HepG2 (cell line): ENCODE measurements around the gene DTWD2. TPM values are rescaled to one million over a fixed set of nuclear protein-coding genes. Genes with fewer than 3 reads are reported as not detected.

Experiments used
- ATAC-seq: fragments of 200-7000 bp; cut with Tn5 transposase; 3 replicates; pipeline ENCODE4 v1.9.1; 2020; ENCODE audit warnings: mild to moderate bottlenecking, moderate library complexity
- BruUV-seq: library from RNA; stranded (reverse); fragments of 400-500 nt; replicated peaks from 2 replicates; lab custom pipeline; 2021; lab: Mats Ljungman, UMichigan
- CTCF ChIA-PET: fragments of 300-600 bp; formaldehyde crosslinking; extraction: SDS; loops from one replicate; lab custom pipeline; 2021; ENCODE audit warnings: low total read pairs, inconsistent platforms, low intra/inter-chr PET ratio; lab: Yijun Ruan, JAX
- POLR2A ChIA-PET: fragments of 350-600 bp; sonication (Branson Sonifier 250); formaldehyde crosslinking; loops from one replicate; lab custom pipeline; 2020; ENCODE audit warnings: antibody characterized with exemption, inconsistent platforms; lab: Yijun Ruan, JAX
- DNase-seq: peaks from one replicate; pipeline ENCODE4 v3.0.0-alpha.2; 2015; ENCODE audit warnings: low spot score
- FAIRE-seq: peaks from 3 replicates; lab custom pipeline; 2011; peaks lifted over from hg19 to GRCh38; lab: Jason Lieb, UNC
- H2AFZ ChIP-seq: one replicate; pipeline ENCODE4 v1.6.1; 2011; ENCODE audit warnings: low read length, inconsistent platforms
- H3K27ac ChIP-seq: fragments of 300-600 bp; 3 replicates; pipeline ENCODE4 v1.8.0; 2011; ENCODE audit warnings: mixed run types, mild to moderate bottlenecking, mixed read lengths, low read length, inconsistent platforms; ENCODE audit not compliant: insufficient read depth; ENCODE audit errors: extremely low read length
- H3K27me3 ChIP-seq, 2 experiments: fragments of 200-600 bp in 1 of 2; 2 replicates in 1 of 2; 3 replicates in 1 of 2; pipeline versions ENCODE4 v1.6.0 to v1.8.0; 2011; ENCODE audit warnings: low read length in 2 of 2, mild to moderate bottlenecking in 2 of 2, moderate library complexity in 2 of 2, inconsistent platforms in 1 of 2; ENCODE audit not compliant: insufficient read depth in 2 of 2, control insufficient read depth in 1 of 2
- H3K36me3 ChIP-seq, 2 experiments: fragments of 200-600 bp in 1 of 2; replicated peaks in 1 of 2; 2 replicates in 1 of 2; 3 replicates in 1 of 2; pipeline versions ENCODE4 v1.5.1 to v1.8.0; 2011; ENCODE audit warnings: low read length in 2 of 2, inconsistent platforms in 1 of 2; ENCODE audit not compliant: insufficient read depth in 2 of 2, control insufficient read depth in 1 of 2
- H3K4me1 ChIP-seq: 2 replicates; pipeline ENCODE4 v1.5.1; 2012; ENCODE audit warnings: low read length, inconsistent platforms; ENCODE audit not compliant: insufficient read depth
- H3K4me2 ChIP-seq: 2 replicates; pipeline ENCODE4 v1.6.0; 2011; ENCODE audit warnings: low read depth, low read length, inconsistent platforms
- H3K4me3 ChIP-seq, 3 experiments: fragments of 200-600 bp in 1 of 3; sonication (generic), shearing (Covaris generic) in 1 of 3; replicated peaks in 1 of 3; 2 replicates each; pipeline ENCODE4 v1.5.1; 2011 to 2016; ENCODE audit warnings: low read length in 3 of 3, inconsistent platforms in 2 of 3, low read depth in 2 of 3, mild to moderate bottlenecking in 2 of 3, control low read depth in 1 of 3, mixed read lengths in 1 of 3; ENCODE audit not compliant: insufficient read depth in 1 of 3
- H3K79me2 ChIP-seq: one replicate; pipeline ENCODE4 v1.6.1; 2011; ENCODE audit warnings: low read length, inconsistent platforms; ENCODE audit not compliant: insufficient read depth
- H3K9ac ChIP-seq: 2 replicates; pipeline ENCODE4 v1.6.0; 2011; ENCODE audit warnings: mild to moderate bottlenecking, low read depth, low read length, inconsistent platforms; ENCODE audit not compliant: insufficient read depth
- H3K9me3 ChIP-seq: 2 replicates; pipeline ENCODE4 v1.5.1; 2012; ENCODE audit warnings: mild to moderate bottlenecking, low read length
- H4K20me1 ChIP-seq: 2 replicates; pipeline ENCODE4 v1.6.0; 2011; ENCODE audit warnings: inconsistent platforms, mild to moderate bottlenecking, low read length, moderate library complexity; ENCODE audit not compliant: insufficient read depth
- AGO1 ChIP-seq: fragments of 200-400 bp; formaldehyde crosslinking; IDR thresholded peaks from 2 replicates; pipeline ENCODE4 v1.6.1; 2017; ENCODE audit warnings: mild to moderate bottlenecking, low read depth, low read length, moderate library complexity; ENCODE audit not compliant: poor library complexity, severe bottlenecking
- ESRRA ChIP-seq: sonication (generic); formaldehyde crosslinking; IDR thresholded peaks from 2 replicates; pipeline ENCODE4 v1.5.1; 2020; ENCODE audit warnings: mild to moderate bottlenecking, low read depth, missing genetic modification reagents
- REL ChIP-seq: sonication (generic); formaldehyde crosslinking; conservative IDR thresholded peaks from 2 replicates; pipeline ENCODE4 v1.8.0; 2022; ENCODE audit warnings: mild to moderate bottlenecking, missing genetic modification reagents, moderate library complexity
- ZNF788 ChIP-seq: sonication (generic); formaldehyde crosslinking; IDR thresholded peaks from 2 replicates; pipeline ENCODE4 v1.5.0; 2020; ENCODE audit warnings: mild to moderate bottlenecking, missing genetic modification reagents, borderline replicate concordance
- WGBS: methylation state at CpG from one replicate; pipeline ENCODE4 v1.1.6; 2017; ENCODE audit warnings: low lambda C conversion rate; 5-methylcytosine and 5-hydroxymethylcytosine counted together
- in situ Hi-C: cut with HindIII; loops from 2 replicates; pipeline ENCODE4 v1.10.0; 2017; ENCODE audit warnings: low pct_unique_long_range_greater_than_20kb; ENCODE audit not compliant: extremely low pct_ligation_motif_present
- intact Hi-C: fragments of 100-400 bp; cut with micrococcal nuclease; formaldehyde crosslinking; loops from one replicate; pipeline ENCODE4 v1.10.0; 2022; ENCODE audit not compliant: unreplicated experiment
- polyA plus RNA-seq, 8 experiments: library from polyadenylated mRNA; depleted of rRNA in 3 of 8; stranded (reverse) in 7 of 8; unstranded in 1 of 8; fragments of >200 nt; fragmentation: Illumina TruSeq in 4 of 8; extraction: Trizol in 4 of 8; gene quantifications; 2 replicates each; pipeline versions ENCODE4 v1.2.1 to v1.2.3, GENCODE V29; 2011 to 2016; ENCODE audit warnings: low read depth in 4 of 8, missing spikeins in 1 of 8, mixed read lengths in 1 of 8; ENCODE audit not compliant: insufficient read depth in 1 of 8
- total RNA-seq, 5 experiments: library from RNA; depleted of rRNA; stranded (reverse); fragments of >200 nt; fragmentation: Illumina TruSeq; extraction: Trizol; gene quantifications; 2 replicates each; pipeline ENCODE4 v1.2.3, GENCODE V29; 2016; ENCODE audit warnings: low read depth in 1 of 5
- TF ChIP-seq, protein P1 (sequence below): sonication (generic); formaldehyde crosslinking; IDR thresholded peaks from 2 replicates; pipeline ENCODE4 v1.4.0; 2020; ENCODE audit warnings: missing genetic modification reagents, mild to moderate bottlenecking, borderline replicate concordance
- TF ChIP-seq, protein P2 (sequence below): sonication (generic); formaldehyde crosslinking; IDR thresholded peaks from 2 replicates; pipeline ENCODE4 v1.4.0; 2020; ENCODE audit warnings: mild to moderate bottlenecking, missing genetic modification reagents

DTWD2 gene
- total and polyA plus RNA-seq, 2 of the 13 experiments (the other 11 are each of a cell fraction or from before 2014, with no cell fraction given): 1.6 to 6.0 TPM

GRCh38 chr5:118919016-118919415 lies 69.3 kb downstream of the DTWD2 start:
- no peak overlapping the region for H3K9ac ChIP-seq
- no peak for FAIRE-seq
- no peaks in the 10 kb centered on the region for H3K36me3 ChIP-seq
- H3K79me2 ChIP-seq: no peaks in the 10 kb centered on the region
- 72% methylated on average over 3 of the region's 3 CpGs for WGBS
- no peak for TF ChIP-seq ZNF788 (CRISPR knock-in tag)
- TF ChIP-seq ESRRA (CRISPR knock-in tag): no peak
- TF ChIP-seq, all 625 proteins: peak for 0
- ChIA-PET CTCF (no interaction called here), POLR2A (no interaction called here)
- H4K20me1 ChIP-seq: no peaks in the 10 kb centered on the region
- no peak overlapping the region for H2AFZ ChIP-seq
- no TSS peak for BruUV-seq
- no peak for DNase-seq
- no peaks in the 10 kb centered on the region for H3K9me3 ChIP-seq
- no peaks in the 10 kb centered on the region for H3K4me1 ChIP-seq
- H3K4me2 ChIP-seq: no peak overlapping the region
- in situ Hi-C loops: no loop called here
- no peak overlapping the region for H3K27ac ChIP-seq
- intact Hi-C loops: no loop called here
- no peaks in the 10 kb centered on the region for H3K27me3 ChIP-seq
- no peak for ATAC-seq
- H3K4me3 ChIP-seq: no peak overlapping the region

DNA sequence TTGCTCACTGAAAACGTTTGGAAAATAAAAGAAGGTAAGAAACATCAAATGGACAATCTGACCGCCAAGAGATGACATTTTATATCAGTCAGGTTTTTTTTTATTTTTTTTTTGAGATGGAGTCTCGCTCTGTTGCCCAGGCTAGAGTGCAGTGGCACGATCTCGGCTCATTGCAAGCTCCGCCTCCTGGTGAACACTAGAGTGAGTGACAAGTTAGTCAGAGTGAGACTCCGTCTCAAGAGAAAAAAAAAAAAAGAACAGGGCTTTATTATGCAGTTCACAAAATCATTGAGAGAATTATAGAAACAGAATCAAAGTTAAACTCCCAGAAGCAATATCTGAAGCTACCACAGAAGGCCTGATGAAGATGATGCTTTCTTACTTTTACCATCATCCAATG lies 70.1 kb downstream of the DTWD2 start:
- no peaks in the 10 kb centered on the region for H3K27me3 ChIP-seq
- CTCF ChIA-PET: interaction anchor here (0.5 kb wide), 1 partner anchor 100 kb away, joined by 3 read pairs; no protein-coding TSS in a partner anchor
- POLR2A ChIA-PET: no interaction called here
- in situ Hi-C loops (no loop called here), intact Hi-C loops (no loop called here)
- no peaks in the 10 kb centered on the region for H3K9me3 ChIP-seq
- FAIRE-seq (no peak), ATAC-seq (no peak), DNase-seq (no peak)
- no TSS peak for BruUV-seq
- H3K4me1 ChIP-seq: no peaks in the 10 kb centered on the region
- no peaks in the 10 kb centered on the region for H4K20me1 ChIP-seq
- H2AFZ ChIP-seq: no peak overlapping the region
- H3K79me2 ChIP-seq: no peaks in the 10 kb centered on the region
- WGBS: 90% methylated on average over 7 of the region's 7 CpGs
- no peak overlapping the region for H3K4me2 ChIP-seq
- no peak overlapping the region for H3K9ac ChIP-seq
- no peak overlapping the region for H3K27ac ChIP-seq
- H3K4me3 ChIP-seq: no peak overlapping the region
- H3K36me3 ChIP-seq: no peaks in the 10 kb centered on the region
- TF ChIP-seq, protein P1, sequence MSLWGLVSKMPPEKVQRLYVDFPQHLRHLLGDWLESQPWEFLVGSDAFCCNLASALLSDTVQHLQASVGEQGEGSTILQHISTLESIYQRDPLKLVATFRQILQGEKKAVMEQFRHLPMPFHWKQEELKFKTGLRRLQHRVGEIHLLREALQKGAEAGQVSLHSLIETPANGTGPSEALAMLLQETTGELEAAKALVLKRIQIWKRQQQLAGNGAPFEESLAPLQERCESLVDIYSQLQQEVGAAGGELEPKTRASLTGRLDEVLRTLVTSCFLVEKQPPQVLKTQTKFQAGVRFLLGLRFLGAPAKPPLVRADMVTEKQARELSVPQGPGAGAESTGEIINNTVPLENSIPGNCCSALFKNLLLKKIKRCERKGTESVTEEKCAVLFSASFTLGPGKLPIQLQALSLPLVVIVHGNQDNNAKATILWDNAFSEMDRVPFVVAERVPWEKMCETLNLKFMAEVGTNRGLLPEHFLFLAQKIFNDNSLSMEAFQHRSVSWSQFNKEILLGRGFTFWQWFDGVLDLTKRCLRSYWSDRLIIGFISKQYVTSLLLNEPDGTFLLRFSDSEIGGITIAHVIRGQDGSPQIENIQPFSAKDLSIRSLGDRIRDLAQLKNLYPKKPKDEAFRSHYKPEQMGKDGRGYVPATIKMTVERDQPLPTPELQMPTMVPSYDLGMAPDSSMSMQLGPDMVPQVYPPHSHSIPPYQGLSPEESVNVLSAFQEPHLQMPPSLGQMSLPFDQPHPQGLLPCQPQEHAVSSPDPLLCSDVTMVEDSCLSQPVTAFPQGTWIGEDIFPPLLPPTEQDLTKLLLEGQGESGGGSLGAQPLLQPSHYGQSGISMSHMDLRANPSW (CRISPR knock-in tag): no peak
- no peak for TF ChIP-seq REL (CRISPR knock-in tag)
- TF ChIP-seq AGO1: no peak
- TF ChIP-seq, protein P2, sequence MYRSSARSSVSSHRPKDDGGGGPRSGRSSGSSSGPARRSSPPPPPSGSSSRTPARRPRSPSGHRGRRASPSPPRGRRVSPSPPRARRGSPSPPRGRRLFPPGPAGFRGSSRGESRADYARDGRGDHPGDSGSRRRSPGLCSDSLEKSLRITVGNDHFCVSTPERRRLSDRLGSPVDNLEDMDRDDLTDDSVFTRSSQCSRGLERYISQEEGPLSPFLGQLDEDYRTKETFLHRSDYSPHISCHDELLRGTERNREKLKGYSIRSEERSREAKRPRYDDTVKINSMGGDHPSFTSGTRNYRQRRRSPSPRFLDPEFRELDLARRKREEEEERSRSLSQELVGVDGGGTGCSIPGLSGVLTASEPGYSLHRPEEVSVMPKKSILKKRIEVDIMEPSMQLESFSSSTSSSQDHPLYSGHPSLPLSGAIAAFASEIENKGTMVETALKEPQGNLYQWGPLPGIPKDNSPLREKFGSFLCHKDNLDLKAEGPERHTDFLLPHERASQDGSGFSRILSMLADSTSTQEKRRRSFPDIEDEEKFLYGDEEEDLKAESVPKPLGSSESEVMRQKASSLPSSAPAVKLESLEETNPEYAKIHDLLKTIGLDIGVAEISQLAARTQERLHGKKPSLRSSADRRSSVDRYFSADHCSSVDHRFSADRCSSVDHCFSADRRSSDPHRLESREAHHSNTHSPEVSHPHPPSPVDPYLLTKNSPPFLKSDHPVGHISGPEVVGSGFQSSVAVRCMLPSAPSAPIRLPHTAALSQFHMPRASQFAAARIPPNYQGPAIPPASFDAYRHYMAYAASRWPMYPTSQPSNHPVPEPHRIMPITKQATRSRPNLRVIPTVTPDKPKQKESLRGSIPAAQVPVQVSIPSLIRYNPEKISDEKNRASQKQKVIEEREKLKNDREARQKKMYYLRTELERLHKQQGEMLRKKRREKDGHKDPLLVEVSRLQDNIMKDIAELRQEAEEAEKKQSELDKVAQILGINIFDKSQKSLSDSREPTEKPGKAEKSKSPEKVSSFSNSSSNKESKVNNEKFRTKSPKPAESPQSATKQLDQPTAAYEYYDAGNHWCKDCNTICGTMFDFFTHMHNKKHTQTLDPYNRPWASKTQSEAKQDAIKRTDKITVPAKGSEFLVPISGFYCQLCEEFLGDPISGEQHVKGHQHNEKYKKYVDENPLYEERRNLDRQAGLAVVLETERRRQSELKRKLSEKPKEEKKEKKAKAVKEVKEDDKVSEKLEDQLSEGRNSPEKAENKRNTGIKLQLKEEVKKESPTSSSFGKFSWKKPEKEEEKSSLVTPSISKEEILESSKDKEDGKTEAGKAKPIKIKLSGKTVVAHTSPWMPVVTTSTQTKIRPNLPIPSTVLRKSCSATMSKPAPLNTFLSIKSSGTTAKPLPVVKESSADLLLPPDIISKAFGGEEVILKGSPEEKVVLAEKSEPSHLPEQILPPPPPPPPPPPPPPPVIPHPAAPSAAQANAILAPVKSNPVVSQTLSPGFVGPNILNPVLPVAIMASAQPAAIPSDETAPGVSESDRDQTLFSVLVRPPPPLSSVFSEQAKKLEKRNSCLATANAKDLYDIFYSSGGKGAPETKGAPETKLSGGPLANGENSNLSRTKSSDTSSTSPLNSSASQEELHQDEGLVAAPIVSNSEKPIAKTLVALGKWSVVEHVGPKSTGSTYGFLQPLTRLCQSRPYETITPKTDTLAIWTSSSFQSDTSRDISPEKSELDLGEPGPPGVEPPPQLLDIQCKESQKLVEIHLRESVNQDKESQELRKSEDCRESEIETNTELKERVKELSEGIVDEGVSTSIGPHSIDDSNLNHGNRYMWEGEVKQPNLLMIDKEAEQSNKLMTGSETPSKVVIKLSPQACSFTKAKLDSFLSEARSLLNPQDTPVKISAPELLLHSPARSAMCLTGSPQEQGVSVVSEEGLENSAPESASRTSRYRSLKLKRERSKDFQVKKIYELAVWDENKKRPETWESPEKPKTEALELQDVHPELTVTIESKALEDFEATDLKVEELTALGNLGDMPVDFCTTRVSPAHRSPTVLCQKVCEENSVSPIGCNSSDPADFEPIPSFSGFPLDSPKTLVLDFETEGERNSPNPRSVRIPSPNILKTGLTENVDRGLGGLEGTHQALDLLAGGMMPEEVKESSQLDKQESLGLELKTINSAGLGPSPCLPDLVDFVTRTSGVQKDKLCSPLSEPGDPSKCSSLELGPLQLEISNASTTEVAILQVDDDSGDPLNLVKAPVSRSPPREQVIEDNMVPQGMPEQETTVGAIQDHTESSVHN (CRISPR knock-in tag): no peak
